NCI-H1105 treated with DMSO at 0.1 percent for 48 hours (cell line): ENCODE data around the gene METTL25.

ENCODE experiments used
- DNase-seq: peaks from one replicate; lab custom pipeline; 2025; lab: John Stamatoyannopoulos, UW

METTL25 gene

GRCh38 chr12:82407481-82407880, 49.2 kb downstream of the METTL25 start:
- DNase-seq: no peak

DNA sequence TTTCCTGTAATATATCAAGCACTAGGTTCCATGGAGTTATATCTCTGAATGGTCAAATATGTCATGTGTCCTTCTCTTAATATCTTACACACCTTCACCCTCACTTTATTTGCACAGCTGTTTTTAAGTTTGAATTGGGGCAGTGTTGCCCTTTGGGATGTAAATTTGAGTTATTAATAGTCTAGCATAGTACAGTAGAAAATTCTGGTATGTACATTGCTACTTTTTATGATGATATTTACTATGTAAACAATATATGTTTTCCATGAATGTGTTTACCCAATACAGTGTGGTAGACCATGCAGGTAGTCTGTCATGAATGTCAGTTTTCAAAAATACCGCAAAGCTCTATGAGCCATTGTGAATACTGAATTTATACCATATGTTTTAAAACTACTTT, 50.5 kb downstream of the METTL25 start:
- no peak for DNase-seq

DNA sequence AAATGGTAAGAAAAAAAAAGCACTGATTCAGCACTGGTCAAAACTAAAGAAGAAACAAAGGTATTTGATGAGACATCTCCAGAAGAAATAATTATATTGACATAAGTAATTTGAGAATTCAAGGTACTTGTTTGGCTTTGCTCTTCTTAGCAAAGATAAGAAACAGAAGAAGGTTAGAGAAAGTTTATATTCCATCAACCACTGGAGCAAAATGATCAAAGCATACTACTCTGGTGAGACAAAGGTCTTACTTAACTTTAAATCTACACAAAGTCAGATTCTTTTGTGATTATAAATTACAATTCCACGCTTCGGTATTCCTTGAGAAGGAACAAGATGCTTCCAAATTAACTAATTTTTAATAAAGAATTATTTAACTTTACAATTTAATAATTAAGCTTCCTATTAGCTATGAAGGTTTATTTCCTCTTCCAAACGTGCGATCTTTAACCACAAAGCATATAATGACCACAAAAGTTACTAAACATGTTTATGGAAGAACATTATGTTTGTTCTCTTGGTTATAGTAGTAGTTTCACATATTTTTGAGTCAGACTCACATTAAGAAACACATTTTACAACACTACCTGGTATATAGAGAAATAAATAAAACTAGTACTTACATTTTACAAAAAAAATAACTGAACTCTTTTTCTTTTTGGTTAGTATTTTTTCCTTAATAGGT, 53.4 kb downstream of the METTL25 start:
- DNase-seq: no peak

DNA sequence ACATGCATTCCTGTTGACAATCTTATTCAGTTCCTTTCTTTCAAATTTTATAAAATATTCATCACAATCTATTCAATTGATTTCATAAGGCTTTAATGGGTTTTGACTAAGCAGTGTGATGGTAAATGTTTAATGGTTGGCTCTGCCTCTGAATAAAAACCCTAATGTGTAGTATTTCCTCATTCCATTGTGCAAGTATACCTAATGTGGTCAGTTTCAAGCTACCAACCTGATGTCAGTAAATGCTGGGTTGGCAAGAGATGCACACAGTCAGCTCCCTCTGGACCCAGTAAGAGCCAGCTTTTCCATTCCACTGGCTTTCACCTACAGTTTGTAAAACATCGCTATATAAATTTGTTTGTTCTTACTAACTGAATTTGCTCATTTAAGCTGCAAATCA, 53.9 kb downstream of the METTL25 start:
- no peak for DNase-seq

DNA sequence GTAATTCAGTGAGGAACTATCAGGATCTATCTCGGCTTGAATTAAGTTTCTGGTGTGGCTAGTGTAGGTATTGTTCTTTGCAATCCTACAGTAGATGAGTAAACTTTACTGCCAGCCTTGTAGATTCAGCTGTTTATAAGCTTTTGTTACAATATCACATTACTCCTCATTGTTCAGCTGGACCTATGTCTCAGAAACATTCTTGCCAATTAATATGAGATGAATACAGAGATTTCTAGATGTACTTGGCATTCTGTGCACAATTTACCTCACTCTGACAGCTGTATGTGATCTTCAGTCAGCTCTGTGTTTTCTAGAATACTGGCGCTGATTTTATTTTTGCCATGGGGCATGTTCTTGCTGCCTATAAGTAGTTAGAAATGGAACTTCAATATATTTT, 55.7 kb downstream of the METTL25 start:
- no peak for DNase-seq

DNA sequence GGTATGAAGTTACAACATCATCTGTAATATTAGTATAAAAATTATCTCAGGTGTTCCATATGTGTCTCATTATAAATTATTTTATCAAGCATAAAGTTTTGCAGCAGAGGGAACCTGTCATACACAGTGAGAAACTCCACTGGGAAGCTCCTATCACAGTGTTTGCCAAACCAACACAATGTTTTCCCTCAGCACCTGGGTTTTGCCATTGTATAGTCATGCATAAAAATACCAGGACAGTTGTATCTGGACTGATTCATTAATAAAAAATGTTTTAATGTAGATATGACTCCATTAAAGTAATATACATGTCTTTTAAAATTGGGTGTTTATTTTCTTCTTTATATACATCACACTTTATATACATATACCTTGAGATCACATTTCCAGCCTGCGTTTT, 56.6 kb downstream of the METTL25 start:
- no peak for DNase-seq

DNA sequence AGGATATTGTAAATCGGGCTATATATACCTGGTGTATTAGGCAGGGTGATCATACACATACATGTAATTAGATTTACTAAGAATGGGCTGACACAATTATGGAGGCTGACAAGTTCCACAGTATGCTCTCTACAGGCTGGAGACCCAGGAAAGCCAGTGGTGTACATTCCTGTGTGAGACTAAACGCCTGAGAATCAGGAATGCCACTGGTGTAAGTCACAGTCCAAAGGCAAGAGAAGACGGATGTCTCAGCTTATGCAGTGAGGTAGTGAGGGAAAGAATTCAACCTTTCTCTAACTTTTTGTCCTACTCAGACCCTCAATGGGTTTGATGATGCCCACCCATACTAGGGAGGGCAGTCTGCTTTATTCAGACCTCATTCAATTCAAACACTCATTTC, 57.1 kb downstream of the METTL25 start:
- DNase-seq: no peak

GRCh38 chr12:82425241-82425640, 66.9 kb downstream of the METTL25 start:
- no peak for DNase-seq

DNA sequence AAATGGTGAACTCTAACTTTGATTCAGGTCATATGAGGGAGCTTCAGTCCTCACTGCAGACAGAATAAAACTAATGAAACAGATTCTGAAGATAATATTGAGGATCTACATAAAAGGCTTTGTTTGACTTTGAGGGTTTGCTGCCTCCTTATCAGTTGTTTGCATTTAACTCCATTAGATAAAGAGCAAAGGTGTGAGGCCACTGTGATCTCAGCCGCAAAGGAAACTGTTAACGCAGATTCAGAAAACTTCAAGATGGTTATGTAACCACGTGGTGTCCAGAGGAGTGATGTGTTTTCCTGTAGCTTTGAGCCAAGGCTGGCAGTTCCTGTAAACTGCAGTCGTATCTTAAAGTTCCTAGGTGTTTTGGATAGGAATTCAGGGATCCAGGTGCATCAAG, 67.8 kb downstream of the METTL25 start:
- DNase-seq: no peak

DNA sequence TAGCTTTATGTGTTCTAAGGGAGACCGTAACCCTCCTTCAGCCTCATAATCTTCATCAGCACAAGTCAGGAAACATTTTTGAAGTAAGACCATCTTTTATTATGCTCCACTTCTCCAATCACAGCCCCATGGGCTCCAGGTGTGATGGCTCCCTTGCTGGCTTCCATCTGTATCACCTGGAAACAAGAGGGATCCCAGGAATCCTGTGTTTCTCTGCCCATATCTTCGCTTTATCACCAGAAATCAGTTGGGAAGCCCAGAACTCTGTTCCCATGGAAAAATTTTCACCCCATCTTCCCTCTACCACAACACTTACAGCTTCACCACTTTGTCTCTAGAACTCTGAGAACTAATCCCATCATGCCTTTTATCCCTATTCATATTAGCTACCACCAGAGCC, 68.3 kb downstream of the METTL25 start:
- DNase-seq: no peak

GRCh38 chr12:82430541-82431145, 72.3 kb downstream of the METTL25 start:
- DNase-seq: no peak

DNA sequence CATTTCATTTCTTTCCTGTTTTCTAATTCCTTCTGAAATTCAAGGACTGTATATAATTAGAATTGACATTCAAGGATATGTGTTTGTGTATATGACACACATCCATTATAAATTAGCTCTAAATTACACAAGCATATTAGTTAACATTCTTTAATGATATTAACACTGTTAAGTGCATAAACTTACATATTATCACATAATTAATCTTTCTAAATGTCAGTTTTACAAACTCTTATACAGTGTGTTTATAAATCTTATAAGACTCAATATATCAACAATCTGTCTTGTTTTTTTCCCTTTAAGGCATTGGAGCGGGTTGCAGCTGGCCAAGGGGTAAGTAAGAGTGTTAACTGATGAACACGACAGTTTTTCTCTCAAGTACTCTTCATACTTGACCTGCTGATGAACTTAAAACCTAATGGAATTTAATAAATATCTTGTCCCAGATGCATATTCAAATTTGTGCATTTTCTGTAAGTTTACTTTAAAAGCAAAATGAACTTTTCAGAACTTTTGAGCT, 76.1 kb downstream of the METTL25 start:
- no peak for DNase-seq

GRCh38 chr12:82436354-82436753, 78.0 kb downstream of the METTL25 start:
- no peak for DNase-seq

GRCh38 chr12:82437744-82438143, 79.4 kb downstream of the METTL25 start:
- DNase-seq: no peak

DNA sequence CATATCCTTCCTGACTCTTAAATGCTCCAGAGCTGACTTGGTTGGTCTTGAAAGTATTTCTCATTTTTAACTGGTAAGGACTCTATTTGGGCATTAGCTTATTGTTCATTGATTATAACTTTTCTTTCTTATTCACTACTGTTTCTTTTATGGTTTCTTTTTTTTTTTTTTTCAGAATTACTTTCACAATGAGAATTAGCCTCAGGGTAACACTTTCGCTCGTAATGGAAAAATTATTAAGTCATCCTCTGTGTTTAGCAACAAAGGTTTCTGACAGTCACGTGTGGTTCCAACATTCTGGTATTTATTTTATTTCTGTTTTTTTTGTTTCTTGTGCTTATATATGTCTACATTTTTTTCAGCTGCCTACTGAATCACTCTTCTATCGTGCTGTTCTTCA, 80.0 kb downstream of the METTL25 start:
- DNase-seq: no peak

- DNase-seq: no peak
Observed at GRCh38 chr12:82440885-82441284, 82.6 kb downstream of the METTL25 start.

DNA sequence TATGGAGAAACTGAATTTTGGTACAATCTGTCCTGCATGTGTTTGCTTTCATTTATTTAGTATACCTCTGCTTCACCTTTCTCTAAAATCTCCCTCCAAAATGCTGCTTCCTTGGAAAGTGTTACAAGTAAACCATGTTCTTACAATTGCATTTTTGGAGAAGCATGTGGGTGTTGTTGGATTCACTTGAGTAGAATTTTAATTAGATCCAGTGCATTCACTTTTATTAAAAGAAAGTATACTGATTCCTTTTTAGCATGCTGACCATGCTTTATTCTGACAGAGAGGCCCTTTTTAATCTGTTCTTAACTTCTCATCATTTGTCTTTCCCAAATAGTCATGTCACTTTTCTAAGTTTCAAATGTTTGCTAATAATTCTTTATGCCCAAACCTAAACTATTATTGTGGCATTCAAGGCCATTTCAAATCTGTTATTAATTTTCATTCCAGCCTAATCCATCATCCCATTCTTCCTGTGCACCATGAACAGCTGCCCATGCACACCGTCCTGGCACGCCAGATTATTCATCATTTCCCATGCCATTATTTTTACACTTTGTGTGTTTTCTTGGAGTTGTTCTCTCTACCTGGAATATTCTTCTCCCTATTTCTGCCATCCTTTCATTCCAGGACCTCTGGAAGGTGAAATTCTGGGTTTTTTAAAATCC, 90.7 kb downstream of the METTL25 start:
- DNase-seq: no peak

GRCh38 chr12:82456633-82457032, 98.3 kb downstream of the METTL25 start:
- DNase-seq: no peak

- DNase-seq: no peak
Observed at GRCh38 chr12:82458101-82458500, 99.8 kb downstream of the METTL25 start.

GRCh38 chr12:82461393-82461792, 103.1 kb downstream of the METTL25 start:
- DNase-seq: no peak

GRCh38 chr12:82461836-82462235, 103.5 kb downstream of the METTL25 start:
- no peak for DNase-seq

DNA sequence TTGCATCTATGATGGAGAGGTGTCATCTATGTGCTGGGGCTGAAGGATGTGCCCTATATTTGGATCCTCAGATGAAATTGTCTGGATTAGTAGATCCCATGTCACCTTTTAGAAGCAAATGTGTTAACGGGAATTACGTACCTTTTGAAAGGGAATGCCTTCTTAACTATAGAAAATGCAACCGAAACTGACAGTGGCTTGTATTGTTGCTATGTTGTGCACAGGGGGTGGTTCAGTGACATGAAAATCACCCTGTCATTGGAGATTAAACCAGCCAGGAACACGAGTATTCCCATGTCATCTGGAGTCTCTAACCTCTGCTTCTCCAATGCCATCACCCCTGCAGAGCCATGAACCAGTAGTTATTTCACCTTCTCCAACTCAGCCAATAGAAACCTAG, 110.2 kb downstream of the METTL25 start:
- DNase-seq: no peak

GRCh38 chr12:82470906-82471512, 112.7 kb downstream of the METTL25 start:
- DNase-seq: no peak
